Panc1 (cell line): ENCODE measurements around the gene SLC35D3.

Experiments used
- POLR2AphosphoS5 ChIP-seq: IDR thresholded peaks from 2 replicates; pipeline ENCODE4 v1.6.1; 2012; ENCODE audit warnings: mild to moderate bottlenecking, low read depth, low read length, moderate library complexity
- SIN3A ChIP-seq: IDR thresholded peaks from 2 replicates; pipeline ENCODE4 v1.6.1; 2012; ENCODE audit warnings: low read depth, mild to moderate bottlenecking, low read length, moderate library complexity, borderline replicate concordance; ENCODE audit not compliant: insufficient read depth
- TCF7L2 ChIP-seq: IDR thresholded peaks from 2 replicates; pipeline ENCODE4 v1.6.1; 2011; ENCODE audit warnings: mild to moderate bottlenecking, low read depth, low read length, inconsistent platforms
- TF ChIP-seq, protein P1 (sequence below): fragments of 450-650 bp; IDR thresholded peaks from 2 replicates; pipeline ENCODE4 v1.5.1; 2017; ENCODE audit warnings: mild to moderate bottlenecking
- TF ChIP-seq, protein P2 (sequence below), 2 experiments: IDR thresholded peaks; 2 replicates each; pipeline ENCODE4 v1.6.1; 2011 to 2012; ENCODE audit warnings: low read depth in 2 of 2, control low read depth in 1 of 2, low read length in 1 of 2, mild to moderate bottlenecking in 1 of 2, moderate library complexity in 1 of 2; ENCODE audit not compliant: insufficient read depth in 1 of 2

DNA sequence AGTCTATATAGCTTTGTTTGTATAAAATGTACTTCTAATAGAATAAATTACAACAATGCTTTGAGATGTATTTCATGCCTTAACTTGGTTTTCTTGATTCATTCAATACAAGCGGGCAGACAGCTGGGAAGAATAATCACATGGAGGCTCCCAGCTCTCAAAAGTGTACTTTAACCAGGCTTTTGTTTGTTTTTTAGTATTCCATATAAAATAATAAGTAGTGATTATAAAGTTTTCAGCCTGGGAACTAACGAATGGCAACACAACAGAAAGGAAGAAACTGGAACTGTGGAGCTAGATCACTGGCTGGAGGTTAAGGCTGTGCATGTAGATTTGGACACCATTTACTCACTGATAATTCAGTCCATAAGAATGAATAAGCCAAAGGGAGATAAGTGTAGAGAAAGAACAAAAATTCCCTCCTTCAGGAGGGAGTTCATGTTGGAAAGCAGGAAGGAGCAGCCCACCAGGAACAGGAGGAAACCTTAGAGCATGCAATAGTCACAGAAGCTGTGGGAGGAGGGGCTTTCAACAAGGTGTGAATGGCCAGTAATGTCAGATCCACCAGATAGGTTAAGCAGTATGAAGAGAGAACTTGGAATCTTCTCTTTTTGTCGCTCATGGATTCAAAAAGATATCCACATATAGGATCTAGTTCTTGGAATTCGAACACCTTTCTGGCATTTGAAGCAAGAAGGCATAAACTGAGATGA lies 41.2 kb upstream of the SLC35D3 start:
- TF ChIP-seq, protein P1, sequence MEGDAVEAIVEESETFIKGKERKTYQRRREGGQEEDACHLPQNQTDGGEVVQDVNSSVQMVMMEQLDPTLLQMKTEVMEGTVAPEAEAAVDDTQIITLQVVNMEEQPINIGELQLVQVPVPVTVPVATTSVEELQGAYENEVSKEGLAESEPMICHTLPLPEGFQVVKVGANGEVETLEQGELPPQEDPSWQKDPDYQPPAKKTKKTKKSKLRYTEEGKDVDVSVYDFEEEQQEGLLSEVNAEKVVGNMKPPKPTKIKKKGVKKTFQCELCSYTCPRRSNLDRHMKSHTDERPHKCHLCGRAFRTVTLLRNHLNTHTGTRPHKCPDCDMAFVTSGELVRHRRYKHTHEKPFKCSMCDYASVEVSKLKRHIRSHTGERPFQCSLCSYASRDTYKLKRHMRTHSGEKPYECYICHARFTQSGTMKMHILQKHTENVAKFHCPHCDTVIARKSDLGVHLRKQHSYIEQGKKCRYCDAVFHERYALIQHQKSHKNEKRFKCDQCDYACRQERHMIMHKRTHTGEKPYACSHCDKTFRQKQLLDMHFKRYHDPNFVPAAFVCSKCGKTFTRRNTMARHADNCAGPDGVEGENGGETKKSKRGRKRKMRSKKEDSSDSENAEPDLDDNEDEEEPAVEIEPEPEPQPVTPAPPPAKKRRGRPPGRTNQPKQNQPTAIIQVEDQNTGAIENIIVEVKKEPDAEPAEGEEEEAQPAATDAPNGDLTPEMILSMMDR: no peak
- no peak for TF ChIP-seq SIN3A
- no peak for TF ChIP-seq POLR2AphosphoS5
- TF ChIP-seq, protein P2, sequence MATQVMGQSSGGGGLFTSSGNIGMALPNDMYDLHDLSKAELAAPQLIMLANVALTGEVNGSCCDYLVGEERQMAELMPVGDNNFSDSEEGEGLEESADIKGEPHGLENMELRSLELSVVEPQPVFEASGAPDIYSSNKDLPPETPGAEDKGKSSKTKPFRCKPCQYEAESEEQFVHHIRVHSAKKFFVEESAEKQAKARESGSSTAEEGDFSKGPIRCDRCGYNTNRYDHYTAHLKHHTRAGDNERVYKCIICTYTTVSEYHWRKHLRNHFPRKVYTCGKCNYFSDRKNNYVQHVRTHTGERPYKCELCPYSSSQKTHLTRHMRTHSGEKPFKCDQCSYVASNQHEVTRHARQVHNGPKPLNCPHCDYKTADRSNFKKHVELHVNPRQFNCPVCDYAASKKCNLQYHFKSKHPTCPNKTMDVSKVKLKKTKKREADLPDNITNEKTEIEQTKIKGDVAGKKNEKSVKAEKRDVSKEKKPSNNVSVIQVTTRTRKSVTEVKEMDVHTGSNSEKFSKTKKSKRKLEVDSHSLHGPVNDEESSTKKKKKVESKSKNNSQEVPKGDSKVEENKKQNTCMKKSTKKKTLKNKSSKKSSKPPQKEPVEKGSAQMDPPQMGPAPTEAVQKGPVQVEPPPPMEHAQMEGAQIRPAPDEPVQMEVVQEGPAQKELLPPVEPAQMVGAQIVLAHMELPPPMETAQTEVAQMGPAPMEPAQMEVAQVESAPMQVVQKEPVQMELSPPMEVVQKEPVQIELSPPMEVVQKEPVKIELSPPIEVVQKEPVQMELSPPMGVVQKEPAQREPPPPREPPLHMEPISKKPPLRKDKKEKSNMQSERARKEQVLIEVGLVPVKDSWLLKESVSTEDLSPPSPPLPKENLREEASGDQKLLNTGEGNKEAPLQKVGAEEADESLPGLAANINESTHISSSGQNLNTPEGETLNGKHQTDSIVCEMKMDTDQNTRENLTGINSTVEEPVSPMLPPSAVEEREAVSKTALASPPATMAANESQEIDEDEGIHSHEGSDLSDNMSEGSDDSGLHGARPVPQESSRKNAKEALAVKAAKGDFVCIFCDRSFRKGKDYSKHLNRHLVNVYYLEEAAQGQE (IDR thresholded peaks at IDR 0.05; ENCODE audit: insufficient read depth in 1 of 2, low read depth in 2 of 2, low read length in 1 of 2): no peak
- TF ChIP-seq TCF7L2: no peak
